Mesothelial cell of epicardium (in vitro differentiated cells): ENCODE data around the gene GRAP. TPM values are rescaled to one million over a fixed set of nuclear protein-coding genes. Genes with fewer than 3 reads are reported as not detected.

Source experiments
- DNase-seq, 2 experiments: peaks; one replicate each; pipeline ENCODE4 v3.0.0; 2021; ENCODE audit warnings: low spot score in 2 of 2; ENCODE audit not compliant: unreplicated experiment in 2 of 2
- H3K27ac Mint-ChIP-seq: 2 replicates; pipeline ENCODE4 v1.8.0; 2021; ENCODE audit warnings: mixed read lengths
- H3K27me3 Mint-ChIP-seq: 2 replicates; pipeline ENCODE4 v1.8.0; 2021; ENCODE audit warnings: low read depth, mixed read lengths
- H3K36me3 Mint-ChIP-seq: 2 replicates; pipeline ENCODE4 v1.8.0; 2021; ENCODE audit warnings: mixed read lengths
- H3K4me1 Mint-ChIP-seq: 2 replicates; pipeline ENCODE4 v1.8.0; 2021; ENCODE audit warnings: mixed read lengths
- H3K4me3 Mint-ChIP-seq: 2 replicates; pipeline ENCODE4 v1.8.0; 2021; ENCODE audit warnings: mild to moderate bottlenecking, moderate library complexity, mixed read lengths
- H3K9me3 Mint-ChIP-seq: 2 replicates; pipeline ENCODE4 v1.8.0; 2021; ENCODE audit warnings: mixed read lengths
- total RNA-seq: library from RNA; stranded (reverse); gene quantifications from 3 replicates; pipeline ENCODE4 v1.2.1, GENCODE V29; 2021
- TF ChIP-seq, protein P1 (sequence below): fragments of 200-600 bp; sonication (generic); IDR thresholded peaks from one replicate; pipeline ENCODE4 v1.5.0; 2021; ENCODE audit warnings: antibody characterized with exemption; ENCODE audit not compliant: unreplicated experiment

Gene GRAP
- total RNA-seq, 1 donor from 2014 or later, result 1.8 TPM

DNA sequence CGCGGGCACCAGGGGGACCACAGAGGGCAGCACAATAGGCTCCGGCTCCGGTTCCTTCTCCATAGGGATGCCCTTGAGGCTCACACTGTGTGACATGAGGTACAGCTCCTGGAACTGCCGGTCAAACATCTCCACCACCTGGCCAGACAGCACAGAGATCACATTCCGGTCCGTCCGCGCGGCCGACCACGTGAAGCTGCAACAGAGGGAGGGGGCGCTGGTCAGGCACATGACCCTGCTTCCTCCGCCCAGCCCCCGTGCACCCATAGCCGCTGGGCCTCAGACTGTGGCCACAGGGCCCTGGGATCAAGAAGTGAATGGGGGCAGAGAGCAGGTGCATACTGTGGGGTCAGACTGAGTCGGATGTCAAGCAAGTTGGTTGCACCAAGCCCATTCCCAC lies 68.1 kb downstream of the GRAP start:
- TF ChIP-seq, protein P1, sequence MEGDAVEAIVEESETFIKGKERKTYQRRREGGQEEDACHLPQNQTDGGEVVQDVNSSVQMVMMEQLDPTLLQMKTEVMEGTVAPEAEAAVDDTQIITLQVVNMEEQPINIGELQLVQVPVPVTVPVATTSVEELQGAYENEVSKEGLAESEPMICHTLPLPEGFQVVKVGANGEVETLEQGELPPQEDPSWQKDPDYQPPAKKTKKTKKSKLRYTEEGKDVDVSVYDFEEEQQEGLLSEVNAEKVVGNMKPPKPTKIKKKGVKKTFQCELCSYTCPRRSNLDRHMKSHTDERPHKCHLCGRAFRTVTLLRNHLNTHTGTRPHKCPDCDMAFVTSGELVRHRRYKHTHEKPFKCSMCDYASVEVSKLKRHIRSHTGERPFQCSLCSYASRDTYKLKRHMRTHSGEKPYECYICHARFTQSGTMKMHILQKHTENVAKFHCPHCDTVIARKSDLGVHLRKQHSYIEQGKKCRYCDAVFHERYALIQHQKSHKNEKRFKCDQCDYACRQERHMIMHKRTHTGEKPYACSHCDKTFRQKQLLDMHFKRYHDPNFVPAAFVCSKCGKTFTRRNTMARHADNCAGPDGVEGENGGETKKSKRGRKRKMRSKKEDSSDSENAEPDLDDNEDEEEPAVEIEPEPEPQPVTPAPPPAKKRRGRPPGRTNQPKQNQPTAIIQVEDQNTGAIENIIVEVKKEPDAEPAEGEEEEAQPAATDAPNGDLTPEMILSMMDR, result no peak
- no peak for DNase-seq
- H3K4me3 Mint-ChIP-seq, result no peak overlapping the region
- no peaks in the 10 kb centered on the region for H3K9me3 Mint-ChIP-seq
- no peaks in the 10 kb centered on the region for H3K27me3 Mint-ChIP-seq
- H3K27ac Mint-ChIP-seq, result no peak overlapping the region
- peaks cover 5% of the 10 kb centered on the region for H3K4me1 Mint-ChIP-seq
- peaks cover 4% of the 10 kb centered on the region for H3K36me3 Mint-ChIP-seq

DNA sequence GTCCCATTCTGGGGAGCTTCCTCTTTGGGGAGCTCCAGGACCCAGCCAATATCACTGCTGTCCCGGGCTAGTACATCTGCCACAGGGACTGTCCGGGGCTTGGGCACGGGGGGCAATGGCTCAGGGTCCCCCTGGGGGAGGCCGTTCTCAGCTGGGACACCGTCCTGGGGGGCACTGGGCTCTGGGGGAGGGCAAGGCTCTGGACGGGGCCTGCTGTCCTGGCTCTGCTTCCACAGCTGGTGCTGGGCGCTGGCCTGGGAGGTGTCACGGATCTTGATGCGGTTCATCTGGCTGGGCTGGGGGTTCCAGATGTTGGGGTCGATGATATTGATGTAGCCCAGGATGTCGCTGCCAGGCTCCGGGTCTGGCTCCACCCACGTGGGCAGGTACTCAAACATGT lies 68.7 kb downstream of the GRAP start:
- Mint-ChIP-seq H3K36me3 (peaks cover 4% of the 10 kb centered on the region), H3K9me3 (no peaks in the 10 kb centered on the region), H3K27me3 (no peaks in the 10 kb centered on the region), H3K27ac (no peak overlapping the region), H3K4me3 (no peak overlapping the region), H3K4me1 (peaks cover 5% of the 10 kb centered on the region)
- TF ChIP-seq, protein P1, result no peak
- DNase-seq, result no peak

DNA sequence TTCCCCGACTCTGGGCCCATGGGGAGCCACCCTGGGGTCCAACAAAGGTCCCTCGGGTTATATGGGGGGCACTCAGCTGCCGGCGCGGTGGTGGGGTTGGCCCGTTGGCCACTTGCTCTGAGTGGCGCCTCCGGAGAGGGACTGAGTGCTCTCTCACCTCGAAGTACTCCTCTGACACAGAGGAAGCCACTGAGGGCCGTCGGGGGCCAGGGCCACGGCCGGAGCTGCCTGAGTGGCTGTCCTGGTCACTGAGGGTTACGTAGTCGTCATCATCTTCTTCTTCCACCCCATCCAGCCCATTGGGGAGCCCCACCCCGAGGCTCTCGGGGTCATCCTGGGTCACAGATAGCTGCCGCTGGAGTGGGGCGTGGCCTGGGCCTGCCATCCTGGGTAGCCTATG lies 69.1 kb downstream of the GRAP start:
- no peak overlapping the region for H3K4me3 Mint-ChIP-seq
- TF ChIP-seq, protein P1, result no peak

GRCh38 chr17:18977021-18977420 lies 69.7 kb downstream of the GRAP start:
- Mint-ChIP-seq H3K27me3 (no peaks in the 10 kb centered on the region), H3K27ac (no peak overlapping the region), H3K9me3 (no peaks in the 10 kb centered on the region), H3K4me3 (no peak overlapping the region), H3K4me1 (peaks cover 5% of the 10 kb centered on the region), H3K36me3 (peaks cover 4% of the 10 kb centered on the region)
- no peak for DNase-seq
- TF ChIP-seq, protein P1, result no peak

More for the DNA sequence above, 69.1 kb downstream of the GRAP start:
- Mint-ChIP-seq H3K27ac (no peak overlapping the region), H3K9me3 (no peaks in the 10 kb centered on the region), H3K36me3 (peaks cover 4% of the 10 kb centered on the region), H3K4me1 (peaks cover 5% of the 10 kb centered on the region), H3K27me3 (no peaks in the 10 kb centered on the region)
- no peak for DNase-seq

GRCh38 chr17:18976201-18976600 lies 70.6 kb downstream of the GRAP start:
- Mint-ChIP-seq H3K27me3 (no peaks in the 10 kb centered on the region), H3K27ac (no peak overlapping the region), H3K9me3 (no peaks in the 10 kb centered on the region), H3K4me3 (no peak overlapping the region), H3K36me3 (peaks cover 4% of the 10 kb centered on the region), H3K4me1 (peaks cover 4% of the 10 kb centered on the region)
- TF ChIP-seq, protein P1, result no peak
- no peak for DNase-seq

DNA sequence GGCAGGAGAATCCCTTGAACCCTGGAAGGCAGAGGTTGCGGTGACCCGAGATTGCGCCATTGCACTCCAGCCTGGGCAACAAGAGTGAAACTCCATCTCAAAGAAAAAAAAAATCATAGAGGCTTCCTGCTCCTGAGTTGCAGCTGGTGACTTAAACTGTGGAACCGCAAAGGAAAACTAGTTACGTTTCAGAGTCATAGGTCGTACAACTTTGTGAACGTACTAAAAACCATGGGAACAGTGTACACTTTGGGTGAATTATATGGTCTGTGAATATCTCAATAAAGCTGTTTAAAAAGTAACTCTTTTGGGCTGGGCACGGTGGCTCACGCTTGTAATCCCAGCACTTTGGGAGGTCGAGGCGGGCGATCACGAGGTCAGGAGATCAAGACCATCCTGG lies 71.2 kb downstream of the GRAP start:
- no peak overlapping the region for H3K27ac Mint-ChIP-seq
- TF ChIP-seq, protein P1, result no peak
- no peak overlapping the region for H3K4me3 Mint-ChIP-seq
- DNase-seq, result no peak
- H3K27me3 Mint-ChIP-seq, result no peaks in the 10 kb centered on the region
- H3K36me3 Mint-ChIP-seq, result peaks cover 4% of the 10 kb centered on the region
- no peaks in the 10 kb centered on the region for H3K4me1 Mint-ChIP-seq
- H3K9me3 Mint-ChIP-seq, result no peaks in the 10 kb centered on the region
